Skin epidermis (tissue), 12 donors: Measurements from ENCODE around the gene EHBP1.
"Not testable (repeated sequence)": the region's sequence is repeated elsewhere in the genome, so short reads cannot be mapped to it uniquely, and the experiment has no call there.

ENCODE experiments used
- H3K27ac ChIP-seq, 21 experiments: fragments of 200-600 bp; sonication (generic) in 11 of 21; one replicate each; pipeline ENCODE4 v1.5.0; 2020; ENCODE audit warnings: mild to moderate bottlenecking in 3 of 21, inconsistent platforms in 2 of 21, moderate library complexity in 2 of 21
- H3K4me3 ChIP-seq, 7 experiments: fragments of 200-600 bp; sonication (generic) in 2 of 7; one replicate each; pipeline ENCODE4 v1.5.0; 2020; ENCODE audit warnings: inconsistent platforms in 2 of 7, mild to moderate bottlenecking in 2 of 7, moderate library complexity in 1 of 7

EHBP1 gene

GRCh38 chr2:62692225-62692624 is 13.3 kb upstream of the EHBP1 start:
- no peak overlapping the region for H3K27ac ChIP-seq
- no peak overlapping the region for H3K4me3 ChIP-seq

DNA sequence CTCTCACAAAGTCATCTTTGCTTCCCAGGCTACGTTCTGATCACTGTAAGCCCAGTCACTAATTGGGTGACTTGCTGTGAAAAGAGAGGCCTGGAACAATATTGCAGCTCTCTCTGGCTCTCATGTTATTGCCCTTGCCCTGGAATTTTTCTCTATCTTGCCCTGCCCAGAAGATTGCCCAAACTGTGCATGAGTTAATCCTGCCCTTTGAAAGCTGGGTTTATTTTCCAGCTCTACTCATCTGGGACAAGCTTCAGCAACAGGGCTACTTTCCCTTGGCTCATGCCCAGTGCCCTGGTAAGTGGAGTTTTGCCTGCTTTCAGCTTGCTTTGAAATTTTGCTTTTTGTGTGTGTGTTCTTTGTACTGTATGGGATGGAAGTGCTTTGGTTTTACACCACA is 6.9 kb upstream of the EHBP1 start:
- no peak overlapping the region for H3K4me3 ChIP-seq
- no peak overlapping the region for H3K27ac ChIP-seq

DNA sequence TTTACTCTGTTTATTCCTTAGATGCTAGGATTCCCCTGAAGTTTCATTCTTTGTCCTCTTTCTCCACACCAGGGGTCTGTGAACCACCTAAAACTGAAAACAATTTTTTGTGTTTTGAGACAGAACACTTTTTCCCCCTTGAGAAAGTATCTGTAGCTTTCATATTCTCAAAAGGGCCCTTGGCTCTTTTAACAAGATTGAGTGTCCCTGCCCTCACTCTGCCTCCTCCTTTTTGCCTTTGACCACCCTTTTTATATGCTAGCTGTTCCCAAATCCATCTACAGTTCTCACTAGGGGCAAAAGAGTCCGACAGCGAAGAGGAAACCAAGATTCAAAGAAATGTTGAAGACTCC is 883 bp upstream of the EHBP1 start:
- Histone ChIP-seq H3K27ac (peak overlapping the region in 20 of 21 experiments; percentile 68 to 95 (median 87)), H3K4me3 (peak overlapping the region; percentile 63 to 96 (median 93))

DNA sequence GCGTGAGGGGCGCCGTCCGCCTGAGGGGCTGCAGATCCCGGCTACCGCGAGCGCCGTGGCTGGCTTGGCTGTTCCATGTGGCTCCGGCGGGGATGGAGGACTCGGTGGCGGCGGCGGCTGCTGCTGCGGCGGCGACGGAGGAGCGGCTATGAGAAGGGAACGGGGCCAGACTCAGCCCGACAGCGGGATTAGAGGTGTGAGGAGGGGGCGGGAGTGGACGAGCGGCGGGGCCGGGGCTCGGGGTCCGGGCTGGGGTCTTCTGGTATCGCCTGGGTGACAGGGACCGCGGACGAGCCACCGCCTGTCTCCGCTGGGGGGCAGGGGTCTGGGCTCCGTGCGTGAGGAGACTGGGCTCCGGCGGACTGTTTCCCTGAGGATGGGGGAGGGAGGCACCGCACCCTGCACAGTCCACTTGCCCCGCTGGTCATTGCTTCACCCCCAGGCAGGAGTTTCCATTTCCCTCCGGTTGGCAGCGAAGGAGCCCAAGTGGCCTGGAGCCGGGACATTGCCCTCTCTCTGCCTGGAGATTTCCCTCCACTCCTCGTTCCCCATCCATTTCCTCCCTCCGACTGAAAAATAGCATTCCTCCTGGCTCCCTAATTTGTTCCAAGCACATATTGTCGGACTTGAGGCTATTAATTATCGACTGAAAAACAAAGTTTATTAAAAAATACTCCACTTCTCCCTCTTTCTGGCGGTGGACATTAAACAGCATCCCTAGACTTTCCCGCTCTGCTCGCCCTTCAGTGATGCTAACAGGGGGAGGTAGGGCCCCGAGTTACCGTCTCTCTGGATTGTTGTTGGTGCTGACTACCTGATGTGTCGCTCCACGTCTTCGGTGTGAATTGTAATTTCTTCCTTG is 577 bp downstream of the EHBP1 start:
- H3K27ac ChIP-seq = peak overlapping the region; percentile 74 to 97 (median 89)
- H3K4me3 ChIP-seq = peak overlapping the region; percentile 63 to 96 (median 93)

DNA sequence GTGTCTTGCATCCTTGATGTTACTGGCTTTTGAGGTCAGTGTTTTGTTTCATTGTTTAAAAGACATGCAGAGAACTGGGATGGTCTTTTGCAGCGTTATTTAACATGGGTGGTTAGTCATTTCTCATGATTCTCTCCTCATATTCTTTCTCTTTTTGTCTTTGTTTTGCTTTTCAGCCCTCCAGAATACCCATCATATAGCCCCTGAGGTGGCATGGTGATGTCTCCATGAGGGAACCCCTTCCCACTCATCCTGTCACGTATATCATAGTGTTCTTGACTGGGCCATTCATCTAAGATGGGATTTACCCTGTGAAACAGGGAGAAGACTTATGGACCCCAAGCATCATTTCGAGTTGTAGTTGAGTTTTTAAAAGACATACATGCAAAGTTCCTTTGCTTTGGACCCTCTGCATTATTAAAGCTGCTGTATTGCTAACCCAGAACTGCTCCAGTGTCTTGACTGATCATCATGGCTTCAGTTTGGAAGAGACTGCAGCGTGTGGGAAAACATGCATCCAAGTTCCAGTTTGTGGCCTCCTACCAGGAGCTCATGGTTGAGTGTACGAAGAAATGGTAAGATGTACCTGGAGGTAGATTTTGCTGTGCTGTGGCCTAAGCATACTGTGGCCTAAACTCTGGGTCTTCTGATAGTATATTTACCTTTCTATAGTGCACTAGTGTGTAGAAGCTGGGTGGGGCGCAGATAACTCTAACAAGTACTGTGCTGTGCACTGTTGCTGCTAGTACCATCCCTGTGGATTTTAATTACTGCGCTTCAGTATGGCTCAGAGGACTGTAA is 1.4 kb downstream of the EHBP1 start:
- peak overlapping the region; percentile 63 to 96 (median 93) for H3K4me3 ChIP-seq
- H3K27ac ChIP-seq = peak overlapping the region in 13 of 21 experiments; percentile 16 to 97 (median 91)

DNA sequence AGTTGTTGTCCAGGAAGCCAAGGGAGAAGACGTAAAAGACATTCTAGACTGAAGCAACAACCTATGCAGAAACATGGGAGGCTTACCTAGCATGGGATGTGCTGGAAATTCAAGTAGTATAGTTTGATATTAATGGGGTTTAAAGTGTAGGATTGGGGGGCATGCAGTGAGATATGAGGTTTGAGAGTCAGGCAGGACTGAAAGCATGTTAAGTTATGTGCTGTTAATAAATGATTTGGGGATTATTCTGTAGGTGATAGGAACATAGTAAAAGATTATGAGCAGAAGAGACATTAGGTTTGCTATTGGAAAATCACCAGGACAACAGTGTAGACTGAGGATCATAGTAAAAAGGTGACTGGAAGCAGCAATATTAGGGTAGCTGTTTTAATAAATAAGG is 3.2 kb downstream of the EHBP1 start:
- Histone ChIP-seq H3K4me3 (peak overlapping the region in 1 of 7 experiments; percentile 93), H3K27ac (no peak overlapping the region)

GRCh38 chr2:62711832-62712494 is 6.5 kb downstream of the EHBP1 start:
- Histone ChIP-seq H3K4me3 (no peak overlapping the region), H3K27ac (no peak overlapping the region)

DNA sequence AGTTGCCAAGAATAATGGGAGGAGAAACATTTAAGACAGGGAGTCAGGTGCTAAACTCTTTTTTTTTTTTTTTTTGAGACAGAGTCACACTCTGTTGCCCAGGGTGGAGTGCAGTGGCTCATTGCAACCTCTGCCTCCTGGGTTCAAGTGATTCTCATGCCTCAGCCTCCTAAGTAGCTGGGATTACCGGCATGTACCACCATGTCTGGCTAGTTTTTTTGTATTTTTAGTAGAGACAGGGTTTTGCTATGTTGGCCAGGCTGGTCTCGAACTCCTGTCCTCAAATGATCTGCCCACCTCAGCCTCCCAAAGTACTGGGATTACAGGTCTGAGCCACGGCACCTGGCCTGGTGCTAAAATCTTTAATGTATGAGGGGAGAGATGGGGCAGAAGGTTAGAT is 7.7 kb downstream of the EHBP1 start:
- not testable (repeated sequence) for H3K27ac ChIP-seq, H3K4me3 ChIP-seq

- H3K4me3 ChIP-seq = no peak overlapping the region
Measured at GRCh38 chr2:62713837-62714236, 8.3 kb downstream of the EHBP1 start.

GRCh38 chr2:62716768-62717167 is 11.3 kb downstream of the EHBP1 start:
- Histone ChIP-seq H3K27ac (no peak overlapping the region), H3K4me3 (no peak overlapping the region)

More at GRCh38 chr2:62713837-62714236, 8.3 kb downstream of the EHBP1 start:
- no peak overlapping the region for H3K27ac ChIP-seq

DNA sequence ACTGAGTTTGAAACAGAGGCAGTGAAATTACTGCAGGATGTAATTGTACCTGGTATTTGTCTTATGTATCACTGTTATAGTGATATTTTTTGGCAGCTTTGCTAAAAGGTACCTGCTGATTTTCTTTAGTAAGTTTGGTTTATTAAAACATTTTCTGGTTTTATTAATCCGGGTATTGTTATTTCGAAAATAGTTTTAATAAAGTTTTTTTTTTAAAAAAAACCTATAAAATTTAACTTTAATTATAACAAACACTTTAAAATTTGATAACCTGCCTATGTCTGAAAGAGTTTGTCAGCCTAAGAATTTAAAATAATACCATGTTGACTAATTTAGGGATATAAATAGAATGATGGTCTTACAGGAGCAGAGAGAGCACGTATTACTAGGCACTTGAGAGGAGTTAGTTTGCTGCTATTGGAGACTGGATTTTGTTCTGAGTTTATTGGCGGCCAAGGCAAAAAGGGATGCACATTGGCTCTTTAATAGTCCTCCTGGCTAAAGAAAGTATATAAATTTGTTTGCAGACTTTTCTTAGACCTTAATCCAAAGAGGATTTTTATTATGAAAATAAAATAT is 12.1 kb downstream of the EHBP1 start:
- H3K27ac ChIP-seq = no peak overlapping the region
- no peak overlapping the region for H3K4me3 ChIP-seq

GRCh38 chr2:62718225-62718822 is 12.8 kb downstream of the EHBP1 start:
- H3K4me3 ChIP-seq = no peak overlapping the region
- H3K27ac ChIP-seq = no peak overlapping the region

- Histone ChIP-seq H3K27ac (no peak overlapping the region), H3K4me3 (no peak overlapping the region)
Measured at GRCh38 chr2:62719757-62720156, 14.2 kb downstream of the EHBP1 start.

- H3K4me3 ChIP-seq = no peak overlapping the region
- no peak overlapping the region for H3K27ac ChIP-seq
Measured at GRCh38 chr2:62722679-62723078, 17.2 kb downstream of the EHBP1 start.

DNA sequence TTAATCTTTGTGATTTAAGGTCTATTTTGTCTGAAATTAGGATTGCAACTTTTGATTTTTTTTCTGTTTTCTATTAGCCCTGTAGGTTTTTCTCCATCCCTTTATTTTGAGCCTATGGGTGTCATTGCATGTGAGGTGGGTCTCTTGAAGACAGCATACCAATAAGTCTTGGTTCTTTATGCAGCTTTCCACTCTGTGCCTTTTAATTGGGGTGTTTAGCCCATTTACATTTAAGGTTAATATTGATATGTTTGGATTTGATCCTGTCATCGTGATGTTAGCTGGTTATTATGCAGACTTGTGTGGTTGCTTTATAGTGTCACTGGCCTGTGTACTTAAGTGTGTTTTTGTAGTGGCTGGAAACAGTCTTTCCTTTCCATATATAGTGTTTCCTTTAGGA is 17.7 kb downstream of the EHBP1 start:
- H3K4me3 ChIP-seq = no peak overlapping the region
- no peak overlapping the region for H3K27ac ChIP-seq

DNA sequence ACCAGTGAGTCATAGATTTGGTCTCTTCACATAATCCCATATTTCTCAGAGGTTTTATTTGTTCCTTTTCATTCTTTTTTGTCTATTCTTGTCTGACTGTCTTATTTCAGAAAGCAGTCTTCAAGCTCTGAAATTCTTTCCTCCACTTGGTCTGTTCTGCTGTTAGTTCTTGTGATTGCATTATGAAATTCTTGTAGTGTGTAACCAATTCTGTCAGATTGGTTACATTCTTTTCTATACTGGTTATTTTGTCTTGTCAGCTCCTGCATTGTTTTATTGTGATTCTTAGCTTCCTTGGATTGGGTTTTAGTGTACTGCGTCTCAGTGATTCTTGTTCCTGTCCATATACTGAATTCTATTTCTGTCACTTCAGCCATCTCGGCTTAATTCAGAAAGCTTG is 18.6 kb downstream of the EHBP1 start:
- no peak overlapping the region for H3K4me3 ChIP-seq

GRCh38 chr2:62724886-62725711 is 19.6 kb downstream of the EHBP1 start:
- no peak overlapping the region for H3K4me3 ChIP-seq
- H3K27ac ChIP-seq = no peak overlapping the region

More for the DNA sequence above, 18.6 kb downstream of the EHBP1 start:
- no peak overlapping the region for H3K27ac ChIP-seq

DNA sequence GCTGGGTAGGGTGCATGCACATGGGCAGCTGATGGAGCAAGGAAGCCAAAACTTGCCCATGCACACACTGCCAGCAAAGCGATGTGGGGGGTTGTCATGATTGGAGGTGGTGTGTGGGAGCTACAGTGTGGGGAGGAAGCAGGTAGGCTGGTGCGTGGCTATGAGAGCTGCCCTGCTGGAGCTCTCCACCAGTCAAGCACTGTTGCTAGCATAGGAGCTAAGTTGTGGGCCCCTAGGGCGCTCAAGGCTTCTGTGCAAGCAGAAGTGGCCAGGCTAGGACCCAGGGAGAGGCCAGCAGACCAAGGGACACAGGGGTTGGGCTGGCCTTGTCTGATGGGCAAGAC is 20.2 kb downstream of the EHBP1 start:
- H3K27ac ChIP-seq = no peak overlapping the region
- no peak overlapping the region for H3K4me3 ChIP-seq
